NT2/D1 (cell line): ENCODE results near the gene BSG.
A peak's percentile ranks its signal among the peaks of the same experiment; 100 is the strongest.

Experiments
- DNase-seq: peaks from one replicate; pipeline ENCODE4 v3.0.0-alpha.2; 2011; ENCODE audit warnings: low read depth, low spot score
- H3K27me3 ChIP-seq: 2 replicates; pipeline ENCODE4 v1.6.0; 2011; ENCODE audit warnings: mild to moderate bottlenecking; ENCODE audit not compliant: insufficient read length, insufficient read depth
- H3K36me3 ChIP-seq: 2 replicates; pipeline ENCODE4 v1.6.1; 2011; ENCODE audit warnings: mild to moderate bottlenecking, low read length, mixed read lengths; ENCODE audit not compliant: insufficient read depth, insufficient read length
- H3K4me1 ChIP-seq: 2 replicates; pipeline ENCODE4 v1.5.1; 2011; ENCODE audit not compliant: insufficient read depth, insufficient read length
- H3K4me3 ChIP-seq: 2 replicates; pipeline ENCODE4 v1.5.1; 2011; ENCODE audit warnings: low read depth; ENCODE audit not compliant: insufficient read length
- H3K9ac ChIP-seq: 2 replicates; pipeline ENCODE4 v1.6.0; 2011; ENCODE audit warnings: low read depth; ENCODE audit not compliant: insufficient read length
- H3K9me3 ChIP-seq: 2 replicates; pipeline ENCODE4 v1.5.1; 2011; ENCODE audit warnings: mild to moderate bottlenecking, low read length; ENCODE audit not compliant: insufficient read depth
- SUZ12 ChIP-seq: IDR thresholded peaks from 2 replicates; pipeline ENCODE4 v1.6.1; 2011; ENCODE audit not compliant: insufficient read length, insufficient read depth; ENCODE audit errors: extremely low read depth
- YY1 ChIP-seq: IDR thresholded peaks from 2 replicates; pipeline ENCODE4 v1.6.1; 2011; ENCODE audit not compliant: insufficient read length, insufficient read depth
- ZNF274 ChIP-seq: IDR thresholded peaks from 2 replicates; pipeline ENCODE4 v1.6.1; 2011; ENCODE audit warnings: mild to moderate bottlenecking, low read depth, low read length

BSG gene

DNA sequence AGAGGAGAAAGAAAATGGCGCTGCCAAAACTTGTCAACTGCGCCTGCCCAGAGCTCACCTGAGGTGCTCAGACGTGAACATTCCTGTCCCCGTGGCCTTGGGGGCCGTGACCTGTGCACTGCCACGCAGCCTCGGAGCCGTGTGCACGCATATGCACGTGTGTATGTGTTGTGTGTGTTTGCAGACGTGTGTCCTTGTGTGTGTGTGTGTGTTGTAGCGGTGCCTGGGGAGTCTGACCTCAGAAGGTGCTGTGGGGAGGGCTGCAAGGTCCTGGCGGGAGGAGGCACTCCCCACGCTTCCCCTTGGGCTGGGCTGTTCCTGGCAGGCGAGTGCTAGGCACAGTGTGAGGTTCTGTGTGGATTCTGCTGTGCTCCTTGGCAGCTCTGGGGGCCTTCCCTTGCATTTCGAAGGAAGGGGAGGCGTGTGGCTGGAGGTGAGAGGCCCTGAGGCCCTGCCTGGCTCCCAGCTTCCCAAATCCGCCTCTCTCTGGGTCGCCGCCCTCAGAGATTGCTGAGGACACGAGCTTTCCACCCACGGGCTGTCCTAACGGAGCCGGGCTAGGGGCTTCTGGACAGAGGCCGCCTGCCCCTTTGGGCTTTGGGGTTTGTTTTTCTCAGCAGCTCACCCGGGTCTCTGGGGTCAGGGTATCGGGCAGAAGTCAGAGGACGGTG, 4.5 kb downstream of the BSG start:
- H3K9ac ChIP-seq = peak overlapping the region; percentile 64

DNA sequence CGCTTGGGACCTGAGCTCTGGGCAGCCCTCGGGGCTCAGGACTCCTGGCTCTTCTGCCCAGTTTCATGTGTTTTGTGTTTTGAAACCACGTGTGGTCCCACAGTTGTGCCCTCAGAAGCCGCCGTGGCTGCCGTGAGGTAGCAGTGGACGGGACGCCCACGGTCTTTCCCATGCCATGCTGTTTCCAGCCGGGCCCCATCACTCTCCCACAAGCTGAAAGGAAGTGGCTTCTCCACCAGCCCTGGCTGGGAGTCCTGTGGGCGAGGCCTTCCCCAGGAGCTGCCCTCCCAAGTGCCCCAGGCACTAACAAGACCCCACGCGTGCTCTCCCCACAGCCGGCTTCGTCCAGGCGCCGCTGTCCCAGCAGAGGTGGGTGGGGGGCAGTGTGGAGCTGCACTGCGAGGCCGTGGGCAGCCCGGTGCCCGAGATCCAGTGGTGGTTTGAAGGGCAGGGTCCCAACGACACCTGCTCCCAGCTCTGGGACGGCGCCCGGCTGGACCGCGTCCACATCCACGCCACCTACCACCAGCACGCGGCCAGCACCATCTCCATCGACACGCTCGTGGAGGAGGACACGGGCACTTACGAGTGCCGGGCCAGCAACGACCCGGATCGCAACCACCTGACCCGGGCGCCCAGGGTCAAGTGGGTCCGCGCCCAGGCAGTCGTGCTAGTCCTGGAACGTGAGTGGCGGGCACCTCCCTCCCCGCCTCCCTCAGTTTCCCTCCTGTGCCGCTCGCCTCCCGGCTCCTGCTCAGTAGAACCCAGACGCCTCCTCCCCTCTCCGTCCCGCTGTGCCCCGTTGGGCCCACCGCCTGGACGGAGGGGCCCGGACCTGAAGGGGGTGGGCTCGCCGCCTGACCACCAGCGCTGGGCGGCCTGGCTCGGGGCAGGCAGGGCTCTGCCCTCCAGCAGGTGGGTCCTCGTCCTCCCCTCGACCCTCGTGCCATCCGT, 5.3 kb downstream of the BSG start:
- peak overlapping the region; percentile 64 for H3K9ac ChIP-seq
- DNase-seq = no peak
- TF ChIP-seq YY1 = no peak
- TF ChIP-seq ZNF274 = no peak
- TF ChIP-seq SUZ12 = no peak
- peaks cover 33% of the 10 kb centered on the region for H3K4me1 ChIP-seq
- H3K9me3 ChIP-seq = no peaks in the 10 kb centered on the region
- H3K4me3 ChIP-seq = no peak overlapping the region
- H3K27me3 ChIP-seq = no peaks in the 10 kb centered on the region
- peaks cover 61% of the 10 kb centered on the region for H3K36me3 ChIP-seq

More for the DNA sequence above, 4.5 kb downstream of the BSG start:
- DNase-seq = no peak
- no peak for TF ChIP-seq ZNF274
- no peak for TF ChIP-seq YY1
- no peak for TF ChIP-seq SUZ12
- H3K36me3 ChIP-seq = peaks cover 55% of the 10 kb centered on the region
- no peaks in the 10 kb centered on the region for H3K27me3 ChIP-seq
- H3K9me3 ChIP-seq = no peaks in the 10 kb centered on the region
- peaks cover 33% of the 10 kb centered on the region for H3K4me1 ChIP-seq
- H3K4me3 ChIP-seq = no peak overlapping the region

DNA sequence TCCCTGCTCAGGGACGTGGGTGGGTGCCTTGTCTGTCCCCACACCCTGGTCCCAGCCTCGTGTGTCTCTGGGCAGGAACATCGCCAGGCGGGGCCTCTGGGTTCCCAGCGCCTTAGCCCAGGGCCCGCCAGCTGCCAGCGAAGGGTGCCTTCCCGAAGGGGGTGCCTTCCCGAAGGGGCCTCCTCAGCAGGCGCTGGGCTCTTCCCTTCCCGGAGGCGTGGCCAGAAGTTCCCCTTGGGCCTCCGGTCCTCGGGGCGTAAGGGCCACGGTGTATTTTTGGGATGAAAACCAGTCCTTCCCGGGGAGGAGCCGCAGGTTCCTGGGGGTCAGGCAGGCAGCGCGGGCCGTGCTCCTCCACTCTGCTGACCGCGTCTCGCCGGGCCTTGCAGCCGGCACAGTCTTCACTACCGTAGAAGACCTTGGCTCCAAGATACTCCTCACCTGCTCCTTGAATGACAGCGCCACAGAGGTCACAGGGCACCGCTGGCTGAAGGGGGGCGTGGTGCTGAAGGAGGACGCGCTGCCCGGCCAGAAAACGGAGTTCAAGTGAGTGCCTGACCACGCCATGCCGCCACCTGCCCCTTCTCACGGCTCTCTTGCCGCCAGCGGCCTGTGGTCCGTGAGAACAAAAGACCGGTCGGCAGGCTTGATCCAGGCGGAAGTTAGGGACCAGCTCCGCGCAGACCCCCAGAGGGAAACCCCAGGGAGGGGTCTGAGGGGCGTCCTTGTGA, 6.9 kb downstream of the BSG start:
- DNase-seq = no peak
- Histone ChIP-seq H3K4me3 (no peak overlapping the region), H3K36me3 (peaks cover 76% of the 10 kb centered on the region), H3K9me3 (no peaks in the 10 kb centered on the region), H3K9ac (peak overlapping the region; percentile 26), H3K27me3 (no peaks in the 10 kb centered on the region), H3K4me1 (peaks cover 37% of the 10 kb centered on the region)
- no peak for TF ChIP-seq SUZ12

DNA sequence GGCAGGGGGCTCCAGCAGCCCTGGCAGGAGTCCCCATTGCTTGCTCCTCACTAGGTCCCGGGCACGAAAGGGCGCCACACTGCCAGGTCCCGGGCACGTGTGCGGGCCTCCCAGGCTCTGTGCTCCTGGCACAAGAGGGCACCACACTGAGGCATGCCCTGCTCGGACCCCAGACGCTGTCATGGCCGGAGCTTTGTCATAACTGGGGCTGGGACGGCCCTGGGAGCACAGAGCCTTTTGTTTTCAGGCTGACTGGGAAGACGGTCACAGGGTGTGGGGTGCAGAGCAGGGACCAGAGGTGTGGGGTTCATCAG, 7.4 kb downstream of the BSG start:
- Histone ChIP-seq H3K4me3 (no peak overlapping the region), H3K9me3 (no peaks in the 10 kb centered on the region), H3K36me3 (peaks cover 77% of the 10 kb centered on the region), H3K4me1 (peaks cover 35% of the 10 kb centered on the region), H3K9ac (no peak overlapping the region), H3K27me3 (no peaks in the 10 kb centered on the region)
- DNase-seq = no peak
- TF ChIP-seq YY1 (no peak), ZNF274 (no peak), SUZ12 (no peak)

DNA sequence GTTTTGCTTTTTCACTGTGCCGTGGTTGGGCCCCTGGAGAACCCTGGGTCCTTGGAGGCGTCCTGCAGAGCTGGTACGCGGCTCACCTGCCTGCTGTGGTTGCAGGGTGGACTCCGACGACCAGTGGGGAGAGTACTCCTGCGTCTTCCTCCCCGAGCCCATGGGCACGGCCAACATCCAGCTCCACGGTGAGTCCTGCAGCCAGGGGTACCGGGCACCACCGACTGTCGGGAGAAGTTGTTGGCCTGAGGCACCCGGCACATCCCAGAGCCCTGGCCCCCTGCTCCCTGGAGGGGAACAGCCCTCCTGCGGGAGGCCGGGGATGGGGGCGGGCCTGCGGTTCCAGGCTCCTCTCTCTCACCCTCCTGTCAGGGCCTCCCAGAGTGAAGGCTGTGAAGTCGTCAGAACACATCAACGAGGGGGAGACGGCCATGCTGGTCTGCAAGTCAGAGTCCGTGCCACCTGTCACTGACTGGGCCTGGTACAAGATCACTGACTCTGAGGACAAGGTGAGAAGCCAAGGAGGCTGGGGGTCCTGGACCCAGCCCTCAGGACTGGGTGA, 8.0 kb downstream of the BSG start:
- TF ChIP-seq YY1 (no peak), ZNF274 (no peak), SUZ12 (no peak)
- Histone ChIP-seq H3K36me3 (peaks cover 77% of the 10 kb centered on the region), H3K4me3 (no peak overlapping the region), H3K27me3 (no peaks in the 10 kb centered on the region), H3K4me1 (peaks cover 34% of the 10 kb centered on the region), H3K9me3 (no peaks in the 10 kb centered on the region), H3K9ac (no peak overlapping the region)
- no peak for DNase-seq

DNA sequence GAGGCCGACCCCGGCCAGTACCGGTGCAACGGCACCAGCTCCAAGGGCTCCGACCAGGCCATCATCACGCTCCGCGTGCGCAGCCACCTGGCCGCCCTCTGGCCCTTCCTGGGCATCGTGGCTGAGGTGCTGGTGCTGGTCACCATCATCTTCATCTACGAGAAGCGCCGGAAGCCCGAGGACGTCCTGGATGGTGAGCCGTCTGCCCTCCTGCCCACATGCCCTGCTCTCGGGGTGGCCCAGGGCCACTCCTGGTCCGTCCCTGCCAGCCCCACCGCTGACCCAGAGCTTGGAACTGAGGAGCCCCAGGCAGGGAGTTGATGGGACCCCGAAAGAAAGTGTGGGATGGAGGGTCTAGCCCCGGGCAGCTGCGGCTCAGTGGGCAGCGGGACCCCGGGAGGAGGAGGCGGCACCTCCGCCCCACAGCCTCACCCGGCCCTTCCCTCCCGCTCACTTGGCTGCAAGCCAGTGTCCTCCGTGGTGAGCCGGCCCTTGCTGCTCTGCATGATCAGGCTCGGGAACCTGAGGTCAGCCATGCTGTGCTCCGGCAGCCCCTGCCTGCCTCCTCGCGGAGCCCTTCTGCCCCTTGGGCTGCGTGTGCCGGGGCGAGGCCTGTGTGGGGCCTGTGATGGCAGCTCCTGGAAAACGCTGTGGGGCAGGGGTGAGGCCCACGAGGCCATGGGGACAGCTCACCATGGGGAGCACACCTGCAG, 9.2 kb downstream of the BSG start:
- H3K9ac ChIP-seq = no peak overlapping the region
- H3K36me3 ChIP-seq = peaks cover 70% of the 10 kb centered on the region

More for the DNA sequence above, 9.2 kb downstream of the BSG start:
- no peak for DNase-seq
- Histone ChIP-seq H3K4me3 (no peak overlapping the region), H3K27me3 (no peaks in the 10 kb centered on the region), H3K4me1 (peaks cover 32% of the 10 kb centered on the region), H3K9me3 (no peaks in the 10 kb centered on the region)
- TF ChIP-seq SUZ12 = no peak
